Left lung (tissue), 10 donors: ENCODE data around the gene ATP6V1G2. TPM values are rescaled to one million over a fixed set of nuclear protein-coding genes. Genes with fewer than 3 reads are reported as not detected.
A peak's percentile ranks its signal among the peaks of the same experiment; 100 is the strongest.
"Not testable (repeated sequence)": the region's sequence is repeated elsewhere in the genome, so short reads cannot be mapped to it uniquely, and the experiment has no call there.

Experiments used
- ATAC-seq: fragments of 200-7000 bp; cut with Tn5 transposase; one replicate; pipeline ENCODE4 v1.9.1; 2020; ENCODE audit warnings: moderate library complexity
- DNase-seq, 4 donors: peaks; one replicate each; pipeline ENCODE4 v3.0.0-alpha.2; 2013 to 2020
- H3K27ac ChIP-seq, 2 donors: fragments of 200-600 bp; sonication (generic) in 1 of 2; one replicate each; pipeline versions ENCODE4 v1.5.0 to v1.8.0; 2020 to 2021
- H3K27me3 ChIP-seq, 2 donors: fragments of 200-600 bp; sonication (generic) in 1 of 2; one replicate each; pipeline versions ENCODE4 v1.5.0 to v1.8.0; 2020 to 2021
- H3K36me3 ChIP-seq, 2 donors: fragments of 200-600 bp; sonication (generic) in 1 of 2; one replicate each; pipeline versions ENCODE4 v1.5.0 to v1.8.0; 2020 to 2021
- H3K4me1 ChIP-seq, 2 donors: fragments of 200-600 bp; one replicate each; pipeline ENCODE4 v1.8.0; 2021
- H3K4me3 ChIP-seq, 2 donors: fragments of 200-600 bp; sonication (generic) in 1 of 2; one replicate each; pipeline versions ENCODE4 v1.5.0 to v1.8.0; 2020 to 2021; ENCODE audit warnings: mild to moderate bottlenecking in 1 of 2
- H3K9me3 ChIP-seq, 2 donors: fragments of 200-600 bp; sonication (generic) in 1 of 2; one replicate each; pipeline versions ENCODE4 v1.5.0 to v1.8.0; 2020 to 2021
- intact Hi-C, 2 donors: fragments of 100-400 bp; cut with DNase I; formaldehyde crosslinking; loops; one replicate each; pipeline versions ENCODE4 v1.11.2 to v1.14.2; 2022
- polyA plus RNA-seq, 6 donors: library from polyadenylated mRNA; unstranded; fragments of 120-200 nt; gene quantifications; one replicate each; pipeline ENCODE4 v1.2.1, GENCODE V29; 2013; ENCODE audit not compliant: insufficient read length in 6 of 6
- total RNA-seq, 2 donors: library from RNA; stranded (reverse); fragmentation: NEBNext Ultra II Directional; extraction: Animal tissue kit (Norgen Biotek cat#: 25700); gene quantifications; one replicate each; pipeline ENCODE4 v1.2.1, GENCODE V29; 2021
- TF ChIP-seq, protein P1 (sequence below), 2 donors: fragments of 200-600 bp; sonication (generic) in 1 of 2; IDR thresholded peaks; one replicate each; pipeline versions ENCODE4 v1.5.0 to v1.8.0; 2021; ENCODE audit warnings: antibody characterized with exemption in 2 of 2
- donor health status: DM: no; HTN: yes; CAD: no.
- donor health status: DM: no; HTN: no; CAD: no.

The ATP6V1G2 gene
- total and polyA plus RNA-seq, 8 donors, result 1.0 to 6.3 (median 2.9) TPM

DNA sequence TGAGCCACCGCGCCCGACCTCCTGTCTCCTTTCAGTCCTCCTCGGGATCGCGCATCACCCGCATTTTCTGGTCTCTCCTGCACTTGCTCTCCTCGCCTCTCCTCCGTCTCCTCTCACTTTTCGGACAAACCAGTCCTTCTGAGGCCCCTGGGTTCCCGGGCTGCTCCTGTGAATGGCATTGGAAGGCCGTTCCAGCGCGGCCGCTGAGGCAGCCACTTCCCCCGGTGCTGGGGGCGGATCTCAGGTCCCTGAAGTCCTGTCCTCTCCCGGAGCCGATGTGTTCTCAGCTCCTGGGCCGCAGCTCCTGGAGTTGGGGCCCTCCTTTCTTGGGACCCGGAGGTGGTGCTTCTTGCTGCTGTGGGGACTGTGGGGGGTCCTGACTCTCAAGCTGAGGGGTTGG, 47.7 kb downstream of the ATP6V1G2 start:
- H3K4me3 ChIP-seq, result peak overlapping the region in 1 of 2 donors; percentile 67
- intact Hi-C loops, result loop anchor here in 1 of 2 donors (10.0 kb wide), 1 partner anchor 96 kb away; the partner anchor contains the start of gene NCR3
- no peak overlapping the region for H3K27ac ChIP-seq
- TF ChIP-seq, protein P1, sequence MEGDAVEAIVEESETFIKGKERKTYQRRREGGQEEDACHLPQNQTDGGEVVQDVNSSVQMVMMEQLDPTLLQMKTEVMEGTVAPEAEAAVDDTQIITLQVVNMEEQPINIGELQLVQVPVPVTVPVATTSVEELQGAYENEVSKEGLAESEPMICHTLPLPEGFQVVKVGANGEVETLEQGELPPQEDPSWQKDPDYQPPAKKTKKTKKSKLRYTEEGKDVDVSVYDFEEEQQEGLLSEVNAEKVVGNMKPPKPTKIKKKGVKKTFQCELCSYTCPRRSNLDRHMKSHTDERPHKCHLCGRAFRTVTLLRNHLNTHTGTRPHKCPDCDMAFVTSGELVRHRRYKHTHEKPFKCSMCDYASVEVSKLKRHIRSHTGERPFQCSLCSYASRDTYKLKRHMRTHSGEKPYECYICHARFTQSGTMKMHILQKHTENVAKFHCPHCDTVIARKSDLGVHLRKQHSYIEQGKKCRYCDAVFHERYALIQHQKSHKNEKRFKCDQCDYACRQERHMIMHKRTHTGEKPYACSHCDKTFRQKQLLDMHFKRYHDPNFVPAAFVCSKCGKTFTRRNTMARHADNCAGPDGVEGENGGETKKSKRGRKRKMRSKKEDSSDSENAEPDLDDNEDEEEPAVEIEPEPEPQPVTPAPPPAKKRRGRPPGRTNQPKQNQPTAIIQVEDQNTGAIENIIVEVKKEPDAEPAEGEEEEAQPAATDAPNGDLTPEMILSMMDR (IDR thresholded peaks at IDR 0.05), result no peak
- ATAC-seq (peak; percentile 1), DNase-seq (peak in 1 of 4 donors; percentile 86)
- H3K27me3 ChIP-seq, result no peaks in the 10 kb centered on the region
- peaks cover 0 to 39% of the 10 kb centered on the region in 2 donors for H3K4me1 ChIP-seq
- no peaks in the 10 kb centered on the region for H3K36me3 ChIP-seq
- H3K9me3 ChIP-seq, result no peaks in the 10 kb centered on the region

DNA sequence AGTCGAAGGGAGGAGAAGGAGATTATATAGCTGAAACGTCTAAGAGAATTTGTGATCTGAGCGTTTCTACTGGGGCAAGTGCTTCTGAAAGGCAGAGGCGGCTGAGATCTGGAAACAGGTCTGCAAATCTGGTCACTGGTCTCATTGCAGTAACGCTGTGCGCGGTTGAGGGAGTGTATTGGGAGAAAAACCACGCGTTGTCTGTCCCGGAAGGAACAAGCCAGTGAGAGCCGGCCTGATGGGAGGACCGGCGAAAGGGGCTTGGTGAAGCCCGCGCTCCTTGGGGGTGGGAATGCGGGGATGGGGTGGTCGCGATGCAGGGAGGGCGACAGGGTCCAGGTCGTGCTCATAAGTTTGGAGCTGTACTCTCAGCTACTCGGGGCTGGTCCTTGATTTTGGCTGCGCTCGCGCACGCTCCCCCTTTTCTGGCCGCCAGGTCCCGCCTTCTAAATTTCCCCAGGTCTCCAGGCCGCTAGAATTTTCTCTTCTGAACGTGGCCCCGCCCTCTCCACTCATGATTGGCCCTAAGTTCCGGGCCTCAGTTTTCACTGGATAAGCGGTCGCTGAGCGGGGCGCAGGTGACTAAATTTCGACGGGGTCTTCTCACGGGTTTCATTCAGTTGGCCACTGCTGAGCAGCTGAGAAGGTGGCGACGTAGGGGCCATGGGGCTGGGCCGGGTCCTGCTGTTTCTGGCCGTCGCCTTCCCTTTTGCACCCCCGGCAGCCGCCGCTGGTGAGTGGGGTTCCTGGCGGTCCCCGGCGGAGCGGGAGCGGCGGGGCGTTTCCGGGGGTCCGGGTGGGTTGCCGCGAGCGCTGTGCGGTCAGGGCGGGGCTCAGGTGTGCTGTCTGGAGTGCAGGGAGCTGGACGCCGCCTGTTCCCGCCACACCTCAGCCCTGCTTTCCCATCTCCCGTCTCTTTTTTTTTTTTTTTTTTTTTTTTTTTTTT, 48.6 kb downstream of the ATP6V1G2 start, which contains the start of gene MICB:
Gene MICB (plus strand): TSS at position 615 of the 946 bp plus-strand sequence. CDS start 49 bp downstream, at position 664.
- Histone ChIP-seq H3K4me3 (peak within 1 kb of the TSS; percentile 67 to 69), H3K27ac (peak within 1 kb of the TSS; percentile 60 to 73), H3K9me3 (no peaks in the 10 kb centered on the region), H3K36me3 (no peaks in the 10 kb centered on the region), H3K27me3 (no peaks in the 10 kb centered on the region), H3K4me1 (peaks cover 0 to 49% of the 10 kb centered on the region in 2 donors)
- ATAC-seq, result peak; percentile 78
- intact Hi-C loops, result loop anchor here in 1 of 2 donors (10.0 kb wide), 1 partner anchor 97 kb away; the partner anchor contains the start of gene NCR3
- DNase-seq, result peak in 3 of 4 donors; percentile 61 to 90 (median 89)
- TF ChIP-seq, protein P1 (IDR thresholded peaks at IDR 0.05), result no peak

DNA sequence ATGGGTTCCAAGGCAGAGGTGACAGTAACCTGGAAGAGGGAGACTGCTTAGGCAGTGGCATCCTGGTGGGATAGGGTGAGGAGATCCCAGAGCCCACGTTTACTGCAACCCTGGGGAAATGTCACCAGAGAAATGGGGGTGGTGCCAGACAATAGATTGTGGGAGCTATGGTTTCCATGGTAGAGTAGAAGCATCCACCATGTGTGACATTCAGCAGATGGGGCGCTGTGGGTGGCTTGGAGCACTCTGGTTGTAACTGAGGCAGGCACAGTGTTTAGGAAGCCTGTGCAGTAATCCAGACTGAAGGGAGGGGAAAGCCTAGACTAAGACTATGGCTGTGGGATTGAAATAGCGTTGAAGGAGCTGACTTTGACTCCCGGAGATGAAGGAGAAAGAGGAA, 49.6 kb downstream of the ATP6V1G2 start:
- intact Hi-C loops, result loop anchor here in 1 of 2 donors (10.0 kb wide), 1 partner anchor 98 kb away; the partner anchor contains the start of gene NCR3
- Histone ChIP-seq H3K27ac (peak overlapping the region; percentile 60 to 73), H3K4me1 (peaks cover 0 to 58% of the 10 kb centered on the region in 2 donors), H3K4me3 (peak overlapping the region in 1 of 2 donors; percentile 81)
- not testable (repeated sequence) for ATAC-seq, DNase-seq, H3K9me3 ChIP-seq, H3K36me3 ChIP-seq, H3K27me3 ChIP-seq

DNA sequence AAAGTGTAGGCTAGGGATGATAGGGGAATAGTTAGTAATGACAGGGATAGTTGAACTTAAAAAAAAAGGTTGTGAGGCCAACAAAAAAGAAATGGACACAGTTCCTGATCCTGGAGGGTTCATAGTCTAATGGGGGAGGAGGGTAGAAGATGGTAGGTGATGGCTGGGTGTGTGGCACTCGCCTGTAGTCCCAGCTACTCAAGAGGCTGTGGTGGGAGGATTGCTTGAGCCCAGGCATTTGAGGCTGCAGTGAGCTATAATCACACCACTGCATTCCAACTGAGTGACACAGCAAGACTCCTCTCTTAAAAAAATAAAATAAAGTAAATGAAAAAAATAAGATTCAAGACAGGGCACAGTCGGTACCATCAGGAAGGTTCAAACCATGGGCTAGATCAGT, 50.8 kb downstream of the ATP6V1G2 start:
- no peaks in the 10 kb centered on the region for H3K27me3 ChIP-seq
- TF ChIP-seq, protein P1 (IDR thresholded peaks at IDR 0.05), result no peak
- H3K36me3 ChIP-seq, result no peaks in the 10 kb centered on the region
- DNase-seq, result no peak
- peak overlapping the region; percentile 78 to 90 for H3K27ac ChIP-seq
- peaks cover 0 to 62% of the 10 kb centered on the region in 2 donors for H3K4me1 ChIP-seq
- no peaks in the 10 kb centered on the region for H3K9me3 ChIP-seq
- H3K4me3 ChIP-seq, result peak overlapping the region in 1 of 2 donors; percentile 81
- intact Hi-C loops, result loop anchor here in 1 of 2 donors (10.0 kb wide), 1 partner anchor 99 kb away; the partner anchor contains the start of gene NCR3
- no peak for ATAC-seq

Other genes with a start within 250 kb of the ATP6V1G2 start
Only the 30 nearest of the 31 such genes appear.
- 1,000 to 10,000 TPM; 2,303 to 2,503 TPM for gene HLA-B, start 189.4 kb downstream of the ATP6V1G2 start, total RNA-seq
- 100 to 1,000 TPM; 285 to 427 (median 355) TPM for gene HLA-B, start 189.4 kb downstream of the ATP6V1G2 start, polyA plus RNA-seq
- gene MICA, start 143.0 kb downstream of the ATP6V1G2 start, total RNA-seq, result 10 to 100 TPM; 29.4 to 30.1 TPM
- gene MICA, start 143.0 kb downstream of the ATP6V1G2 start, polyA plus RNA-seq, result 10 to 100 TPM; 10.2 to 17.9 (median 14.5) TPM
- gene MICB, start 48.5 kb downstream of the ATP6V1G2 start, total RNA-seq, result 10 to 100 TPM; 11.2 to 11.3 TPM
- gene MICB, start 48.5 kb downstream of the ATP6V1G2 start, polyA plus RNA-seq, result 1 to 10 TPM in 5 of 6 donors, under 1 TPM in 1; 0.80 to 4.1 (median 2.0) TPM
- not detected for gene MCCD1, start 17.6 kb downstream of the ATP6V1G2 start, total RNA-seq
- gene MCCD1, start 17.6 kb downstream of the ATP6V1G2 start, polyA plus RNA-seq, result under 1 TPM in 3 of 6 donors, not detected in 3; 0.23 to 0.27 (median 0.24) TPM
- 100 to 1,000 TPM; 201 to 319 TPM for gene DDX39B, start 4.6 kb downstream of the ATP6V1G2 start, total RNA-seq
- 100 to 1,000 TPM; 595 to 685 (median 609) TPM for gene DDX39B, start 4.6 kb downstream of the ATP6V1G2 start, polyA plus RNA-seq
- 10 to 100 TPM; 15.0 to 17.2 TPM for gene NFKBIL1, start 1.0 kb upstream of the ATP6V1G2 start, total RNA-seq
- 10 to 100 TPM; 18.5 to 25.4 (median 19.0) TPM for gene NFKBIL1, start 1.0 kb upstream of the ATP6V1G2 start, polyA plus RNA-seq
- gene LTA, start 25.7 kb upstream of the ATP6V1G2 start, total RNA-seq, result under 1 TPM; 0.17 to 0.65 TPM
- gene LTA, start 25.7 kb upstream of the ATP6V1G2 start, polyA plus RNA-seq, result under 1 TPM; 0.33 to 0.48 (median 0.39) TPM
- gene TNF, start 29.0 kb upstream of the ATP6V1G2 start, total RNA-seq, result 10 to 100 TPM in 1 of 2 donors, under 1 TPM in 1; 0.29 to 10.4 TPM
- under 1 TPM in 5 of 6 donors, not detected in 1; 0.19 to 0.63 (median 0.26) TPM for gene TNF, start 29.0 kb upstream of the ATP6V1G2 start, polyA plus RNA-seq
- 10 to 100 TPM; 10.3 to 13.7 TPM for gene LTB, start 35.8 kb upstream of the ATP6V1G2 start, total RNA-seq
- 1 to 10 TPM; 1.5 to 3.8 (median 2.8) TPM for gene LTB, start 35.8 kb upstream of the ATP6V1G2 start, polyA plus RNA-seq
- 10 to 100 TPM; 32.7 to 95.1 TPM for gene LST1, start 39.7 kb upstream of the ATP6V1G2 start, total RNA-seq
- 1 to 10 TPM; 4.4 to 8.3 (median 7.2) TPM for gene LST1, start 39.7 kb upstream of the ATP6V1G2 start, polyA plus RNA-seq
- 1 to 10 TPM in 1 of 2 donors, under 1 TPM in 1; 0.67 to 1.5 TPM for gene NCR3, start 46.4 kb upstream of the ATP6V1G2 start, total RNA-seq
- gene NCR3, start 46.4 kb upstream of the ATP6V1G2 start, polyA plus RNA-seq, result under 1 TPM in 4 of 6 donors, not detected in 2; 0.26 to 0.89 (median 0.45) TPM
- 10 to 100 TPM; 38.5 to 96.4 TPM for gene AIF1, start 68.6 kb upstream of the ATP6V1G2 start, total RNA-seq
- gene AIF1, start 68.6 kb upstream of the ATP6V1G2 start, polyA plus RNA-seq, result 10 to 100 TPM; 17.9 to 25.4 (median 20.5) TPM
- gene PRRC2A, start 74.1 kb upstream of the ATP6V1G2 start, total RNA-seq, result 100 to 1,000 TPM; 130 to 151 TPM
- 100 to 1,000 TPM; 150 to 201 (median 176) TPM for gene PRRC2A, start 74.1 kb upstream of the ATP6V1G2 start, polyA plus RNA-seq
- gene BAG6, start 106.1 kb upstream of the ATP6V1G2 start, total RNA-seq, result 100 to 1,000 TPM; 243 to 278 TPM
- 100 to 1,000 TPM; 211 to 252 (median 226) TPM for gene BAG6, start 106.1 kb upstream of the ATP6V1G2 start, polyA plus RNA-seq
- 1 to 10 TPM; 1.0 to 1.5 TPM for gene APOM, start 109.3 kb upstream of the ATP6V1G2 start, total RNA-seq
- 1 to 10 TPM; 4.6 to 8.0 (median 6.4) TPM for gene APOM, start 109.3 kb upstream of the ATP6V1G2 start, polyA plus RNA-seq
- gene C6orf47, start 114.2 kb upstream of the ATP6V1G2 start, total RNA-seq, result 10 to 100 TPM; 21.9 to 23.8 TPM
- 10 to 100 TPM; 15.3 to 19.8 (median 17.4) TPM for gene C6orf47, start 114.2 kb upstream of the ATP6V1G2 start, polyA plus RNA-seq
- 10 to 100 TPM; 10.3 to 13.2 TPM for gene GPANK1, start 118.4 kb upstream of the ATP6V1G2 start, total RNA-seq
- gene GPANK1, start 118.4 kb upstream of the ATP6V1G2 start, polyA plus RNA-seq, result 10 to 100 TPM; 18.0 to 22.8 (median 22.2) TPM
- gene CSNK2B, start 119.5 kb upstream of the ATP6V1G2 start, total RNA-seq, result 100 to 1,000 TPM in 1 of 2 donors, 10 to 100 TPM in 1; 96.6 to 128 TPM
- gene CSNK2B, start 119.5 kb upstream of the ATP6V1G2 start, polyA plus RNA-seq, result 100 to 1,000 TPM; 189 to 210 (median 196) TPM
- 10 to 100 TPM in 1 of 2 donors, 1 to 10 TPM in 1; 6.9 to 13.6 TPM for gene LY6G5B, start 123.4 kb upstream of the ATP6V1G2 start, total RNA-seq
- gene LY6G5B, start 123.4 kb upstream of the ATP6V1G2 start, polyA plus RNA-seq, result 10 to 100 TPM; 25.2 to 41.0 (median 35.8) TPM
- 1 to 10 TPM; 3.1 to 5.9 TPM for gene LY6G5C, start 134.5 kb upstream of the ATP6V1G2 start, total RNA-seq
- 1 to 10 TPM; 2.9 to 6.3 (median 3.7) TPM for gene LY6G5C, start 134.5 kb upstream of the ATP6V1G2 start, polyA plus RNA-seq
- gene ABHD16A, start 156.7 kb upstream of the ATP6V1G2 start, total RNA-seq, result 10 to 100 TPM; 53.6 to 58.6 TPM
- 10 to 100 TPM; 55.7 to 63.9 (median 58.6) TPM for gene ABHD16A, start 156.7 kb upstream of the ATP6V1G2 start, polyA plus RNA-seq
- 1 to 10 TPM in 1 of 2 donors, not detected in 1; 1.4 TPM for gene LY6G6F, start 160.3 kb upstream of the ATP6V1G2 start, total RNA-seq
- 1 to 10 TPM in 4 of 6 donors, under 1 TPM in 2; 0.53 to 1.8 (median 1.2) TPM for gene LY6G6F, start 160.3 kb upstream of the ATP6V1G2 start, polyA plus RNA-seq
- gene LY6G6D, start 168.7 kb upstream of the ATP6V1G2 start, total RNA-seq, result not detected
- gene LY6G6D, start 168.7 kb upstream of the ATP6V1G2 start, polyA plus RNA-seq, result under 1 TPM in 1 of 6 donors, not detected in 5; 0.57 TPM
- not detected for gene LY6G6C, start 175.1 kb upstream of the ATP6V1G2 start, total RNA-seq
- under 1 TPM; 0.17 to 0.75 (median 0.43) TPM for gene LY6G6C, start 175.1 kb upstream of the ATP6V1G2 start, polyA plus RNA-seq
- 1 to 10 TPM; 1.2 to 1.9 TPM for gene MPIG6B, start 176.8 kb upstream of the ATP6V1G2 start, total RNA-seq
- 1 to 10 TPM; 2.8 to 3.5 (median 3.0) TPM for gene MPIG6B, start 176.8 kb upstream of the ATP6V1G2 start, polyA plus RNA-seq
- gene DDAH2, start 182.7 kb upstream of the ATP6V1G2 start, total RNA-seq, result 10 to 100 TPM; 70.2 to 77.3 TPM
- 100 to 1,000 TPM; 139 to 199 (median 175) TPM for gene DDAH2, start 182.7 kb upstream of the ATP6V1G2 start, polyA plus RNA-seq
- gene CLIC1, start 189.9 kb upstream of the ATP6V1G2 start, total RNA-seq, result 100 to 1,000 TPM; 283 to 465 TPM
- gene CLIC1, start 189.9 kb upstream of the ATP6V1G2 start, polyA plus RNA-seq, result 100 to 1,000 TPM; 226 to 279 (median 261) TPM
- 10 to 100 TPM in 1 of 2 donors, 1 to 10 TPM in 1; 9.7 to 20.0 TPM for gene MSH5, start 193.4 kb upstream of the ATP6V1G2 start, total RNA-seq
- gene MSH5, start 193.4 kb upstream of the ATP6V1G2 start, polyA plus RNA-seq, result 10 to 100 TPM; 34.4 to 49.8 (median 39.1) TPM
- 1 to 10 TPM; 1.3 to 3.9 TPM for gene SAPCD1, start 216.0 kb upstream of the ATP6V1G2 start, total RNA-seq
- 10 to 100 TPM in 2 of 6 donors, 1 to 10 TPM in 4; 6.5 to 11.1 (median 8.2) TPM for gene SAPCD1, start 216.0 kb upstream of the ATP6V1G2 start, polyA plus RNA-seq
- 1 to 10 TPM; 4.6 to 5.0 TPM for gene VWA7, start 230.7 kb upstream of the ATP6V1G2 start, total RNA-seq
- gene VWA7, start 230.7 kb upstream of the ATP6V1G2 start, polyA plus RNA-seq, result 1 to 10 TPM; 1.4 to 3.8 (median 2.2) TPM